HG02970 (cell line): ENCODE data around the gene LIFR.

Experiments used
- ATAC-seq: cut with Tn5 transposase; IDR thresholded peaks from one replicate; pipeline ENCODE4 v1.9.1; 2021; ENCODE audit warnings: mild to moderate bottlenecking, moderate library complexity, moderate number of reproducible peaks; ENCODE audit not compliant: unreplicated experiment, low FRiP score

The LIFR gene

GRCh38 chr5:38553001-38553521 is 3.4 kb downstream of the LIFR start:
- ATAC-seq, result no peak

- no peak for ATAC-seq
Measured at GRCh38 chr5:38551030-38552017, 5.1 kb downstream of the LIFR start.

GRCh38 chr5:38548064-38548759 is 8.2 kb downstream of the LIFR start:
- ATAC-seq, result no peak

DNA sequence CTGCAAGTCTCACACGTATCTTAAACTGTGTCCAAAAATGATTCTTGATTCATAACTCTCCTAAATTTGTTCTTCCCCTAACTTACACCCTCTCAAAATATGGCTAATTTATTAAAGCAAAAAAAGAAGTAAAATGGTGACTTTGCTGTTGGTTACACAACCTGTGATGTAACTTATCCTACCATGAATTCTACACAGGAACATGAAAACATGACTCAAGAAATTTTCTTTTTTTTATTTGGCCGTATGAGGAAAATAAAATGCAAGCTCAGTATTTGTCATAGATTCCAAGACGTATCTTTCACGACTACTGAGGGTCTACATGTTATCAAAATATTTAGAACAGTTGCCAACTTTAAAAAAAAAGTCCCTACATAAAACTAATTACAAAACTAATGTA is 9.2 kb downstream of the LIFR start:
- ATAC-seq, result no peak

- no peak for ATAC-seq
Measured at GRCh38 chr5:38546691-38547146, 9.7 kb downstream of the LIFR start.

DNA sequence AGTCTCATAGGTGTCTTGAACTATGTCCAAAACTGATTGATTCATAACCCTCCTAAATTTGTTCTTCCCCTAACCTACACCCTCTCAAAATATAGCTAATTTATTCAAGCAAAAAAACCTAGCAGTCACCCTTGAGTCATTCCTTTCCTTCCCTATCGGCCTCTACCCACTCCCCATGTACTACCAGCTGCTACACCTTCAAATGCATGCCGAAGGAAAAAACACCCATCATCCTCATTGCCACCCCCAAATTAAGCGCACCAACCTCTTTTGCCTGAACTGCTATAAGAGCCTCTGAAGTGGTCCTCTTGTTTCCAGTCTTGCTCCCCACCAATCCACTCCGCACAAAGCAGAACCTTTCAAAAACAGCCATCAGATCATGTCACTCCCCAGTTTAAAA is 12.6 kb downstream of the LIFR start:
- ATAC-seq, result no peak

GRCh38 chr5:38543074-38543473 is 13.4 kb downstream of the LIFR start:
- no peak for ATAC-seq

DNA sequence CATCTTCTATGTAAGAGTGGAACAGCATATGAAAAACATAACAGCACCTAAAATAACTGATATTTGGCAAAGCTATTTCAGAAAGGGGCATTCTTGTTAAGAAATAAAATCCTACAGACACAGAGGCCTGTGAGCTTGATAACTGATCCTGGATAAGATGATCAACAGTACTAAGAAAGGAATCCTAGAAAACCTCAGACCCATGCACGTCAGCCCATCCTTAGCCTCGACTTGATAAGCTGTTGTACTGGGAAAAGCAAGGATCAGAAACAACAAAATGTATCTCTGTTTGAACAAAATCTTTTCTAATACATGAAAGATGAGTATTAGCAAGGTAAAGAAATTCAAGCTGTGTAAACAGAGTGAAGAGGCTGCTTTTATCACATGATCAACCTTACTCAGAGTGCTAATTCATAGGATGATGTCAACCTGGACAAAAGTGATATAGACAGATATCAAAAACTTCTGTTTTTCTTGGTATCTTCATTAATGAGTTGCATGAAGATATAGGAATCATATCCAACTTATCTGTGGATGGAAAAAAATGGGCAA is 15.2 kb downstream of the LIFR start:
- no peak for ATAC-seq

GRCh38 chr5:38540314-38540713 is 16.1 kb downstream of the LIFR start:
- no peak for ATAC-seq

DNA sequence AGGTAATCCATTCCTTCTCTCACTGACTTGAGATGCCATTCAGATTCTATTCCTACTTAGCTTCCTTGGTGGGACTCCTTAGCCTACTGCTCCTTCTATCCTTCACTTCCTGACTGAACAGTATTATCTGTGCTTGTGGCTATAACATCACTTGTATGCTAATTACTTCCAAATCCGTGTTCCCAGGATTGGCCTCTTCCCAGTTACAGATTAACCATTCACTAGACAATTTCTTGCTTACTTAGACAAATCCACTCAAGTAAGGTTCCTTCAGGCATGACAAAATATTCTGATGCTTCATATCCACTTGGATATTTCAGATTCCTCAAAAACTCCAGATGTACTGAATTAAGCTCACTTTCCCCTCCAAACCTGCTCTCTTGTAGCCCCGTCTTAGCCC is 18.3 kb downstream of the LIFR start:
- no peak for ATAC-seq

DNA sequence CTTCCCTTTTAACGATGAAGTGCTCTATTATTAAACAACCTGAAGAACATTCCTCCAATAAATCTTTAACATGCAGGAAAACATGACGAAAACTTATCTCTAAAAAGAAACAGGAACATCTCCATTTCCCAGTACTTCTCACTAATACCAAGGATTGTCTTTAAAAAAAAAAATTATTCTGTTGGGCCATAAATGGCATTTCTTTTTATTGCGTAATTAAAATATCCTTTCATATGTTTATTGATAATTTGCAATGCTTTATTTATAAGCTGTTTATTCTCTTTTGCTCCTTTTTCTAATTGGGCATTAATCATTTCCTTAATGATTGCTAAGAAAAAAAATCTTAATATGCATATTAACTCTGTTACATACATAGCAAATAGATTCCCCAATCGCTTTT is 18.9 kb downstream of the LIFR start:
- no peak for ATAC-seq

- ATAC-seq, result no peak
Measured at GRCh38 chr5:38536968-38537367, 19.5 kb downstream of the LIFR start.

- ATAC-seq, result no peak
Measured at GRCh38 chr5:38535845-38536244, 20.6 kb downstream of the LIFR start.

DNA sequence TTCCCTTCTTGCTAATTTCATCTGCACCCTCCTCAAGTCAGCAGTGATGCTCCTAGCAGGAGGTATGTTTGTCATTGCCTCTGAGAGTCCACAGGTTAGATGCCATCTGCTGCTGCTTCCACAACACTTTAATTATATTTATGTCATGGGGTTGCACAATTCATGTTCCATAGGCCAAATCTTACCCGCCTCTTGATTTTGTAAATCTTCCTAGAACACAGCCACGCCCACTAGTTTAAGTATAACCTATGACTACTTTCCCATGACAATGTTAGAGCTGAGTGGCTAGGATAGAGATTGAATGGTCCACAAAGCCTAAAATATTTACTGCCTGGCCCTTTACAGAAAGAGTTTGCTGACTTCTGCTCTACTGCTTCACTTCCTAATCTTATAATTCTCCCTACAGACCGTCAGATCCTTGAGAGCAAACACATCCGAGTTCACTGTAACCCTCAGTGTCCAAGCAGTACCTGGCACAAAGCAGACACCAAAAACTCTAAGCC is 21.1 kb downstream of the LIFR start:
- no peak for ATAC-seq

GRCh38 chr5:38534156-38534453 is 22.3 kb downstream of the LIFR start:
- no peak for ATAC-seq

DNA sequence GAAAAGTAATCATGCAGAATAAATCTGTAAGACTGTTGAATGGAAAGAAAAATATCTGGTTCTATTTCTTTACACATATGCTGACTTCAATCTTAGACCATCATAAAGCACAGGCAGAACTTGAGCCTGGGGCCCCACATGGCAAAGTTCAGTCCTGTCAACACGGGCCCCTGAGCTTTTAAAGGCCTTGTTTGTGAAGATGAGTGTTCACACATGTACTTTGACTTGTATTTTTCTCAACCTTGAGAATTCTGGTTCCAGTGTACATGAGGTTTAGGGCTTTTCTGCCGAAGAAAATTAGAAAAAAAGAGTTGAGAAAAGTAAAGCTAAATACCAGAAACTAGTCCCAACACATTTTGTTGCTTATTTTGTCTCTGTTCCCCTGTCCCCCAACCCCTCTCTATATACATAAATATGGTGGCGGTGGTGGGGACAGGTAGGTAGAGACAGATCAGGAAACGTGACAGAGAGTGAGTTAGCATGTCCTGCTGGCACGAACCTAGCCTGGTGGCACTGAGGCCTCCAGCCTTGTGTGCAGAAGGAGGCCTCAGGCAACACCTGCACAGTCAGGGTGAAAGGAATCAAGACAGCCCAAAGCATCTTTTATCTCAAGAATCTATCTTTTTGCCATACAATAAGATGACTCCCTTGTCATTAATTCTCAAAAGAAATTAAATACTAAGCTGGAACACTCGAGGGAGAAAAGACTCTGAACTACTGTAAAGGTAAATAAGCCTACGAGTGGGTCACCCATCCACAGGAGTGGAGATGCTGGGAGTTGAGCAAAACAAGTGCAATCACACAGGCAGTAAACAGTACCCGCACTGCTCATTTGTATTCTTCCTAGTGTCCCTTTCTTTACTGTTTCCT is 22.9 kb downstream of the LIFR start:
- no peak for ATAC-seq

- ATAC-seq, result no peak
Measured at GRCh38 chr5:38532165-38532669, 24.2 kb downstream of the LIFR start.

DNA sequence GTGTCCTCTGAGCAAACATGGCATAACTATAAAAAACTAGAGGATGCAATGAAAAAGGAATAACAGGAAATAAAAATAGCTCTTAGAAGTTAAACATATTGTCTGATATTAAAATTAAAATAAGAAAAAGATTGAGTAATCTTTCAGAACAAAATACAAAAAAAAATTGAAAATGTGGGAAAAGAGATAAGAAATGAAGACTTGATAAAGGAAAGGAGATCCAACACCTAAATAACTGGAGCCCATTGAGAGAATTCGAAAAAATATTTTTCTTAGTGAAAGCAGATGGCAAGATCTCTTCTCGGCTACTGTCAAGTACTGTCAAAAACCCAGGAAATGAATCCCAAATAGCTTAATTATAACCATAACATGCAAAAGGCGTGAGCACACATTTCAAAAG is 24.9 kb downstream of the LIFR start:
- ATAC-seq, result no peak

- ATAC-seq, result no peak
Measured at GRCh38 chr5:38529955-38530646, 26.3 kb downstream of the LIFR start.
